ENCODE data around the gene GAS2L3.

The GAS2L3 gene

GRCh38 chr12:100608776-100609175 lies 35.3 kb downstream of the GAS2L3 start:
- no peaks in the 10 kb centered on the region for H3K9me3 ChIP-seq (ENCODE audit: insufficient read depth, low read length)
- H3K79me2 ChIP-seq (ENCODE audit: insufficient read depth, low read length), result no peaks in the 10 kb centered on the region
- TF ChIP-seq CTCF (IDR thresholded peaks at IDR 0.05; ENCODE audit: insufficient read depth, low read length, poor library complexity, severe bottlenecking) (no peak), EZH2phosphoT487 (conservative IDR thresholded peaks at IDR 0.05; ENCODE audit: low read length) (no peak)
- H3K36me3 ChIP-seq (ENCODE audit: low read length), result no peaks in the 10 kb centered on the region
- no peak overlapping the region for H3K4me3 ChIP-seq (ENCODE audit: insufficient read depth, low read length, poor library complexity, severe bottlenecking)
- H3K9me2 ChIP-seq (replicated peaks; ENCODE audit: insufficient read depth, low read length), result no peaks in the 10 kb centered on the region
- H3K27ac ChIP-seq (ENCODE audit: low read depth, low read length), result no peak overlapping the region
- H3K9ac ChIP-seq (ENCODE audit: low read length), result no peak overlapping the region
- H3K4me2 ChIP-seq (ENCODE audit: low read depth, low read length, poor library complexity, severe bottlenecking), result no peak overlapping the region
- no peak overlapping the region for H2AFZ ChIP-seq (ENCODE audit: low read depth, low read length, severe bottlenecking)
- no peaks in the 10 kb centered on the region for H3F3A ChIP-seq (ENCODE audit: insufficient read depth)
- no peaks in the 10 kb centered on the region for H4K20me1 ChIP-seq (ENCODE audit: low read depth, low read length)
- H3K27me3 ChIP-seq (ENCODE audit: low read length), result no peaks in the 10 kb centered on the region

- Histone ChIP-seq H3K4me2 (ENCODE audit: low read depth, low read length, poor library complexity, severe bottlenecking) (no peak overlapping the region), H3F3A (ENCODE audit: insufficient read depth) (no peaks in the 10 kb centered on the region), H3K79me2 (ENCODE audit: insufficient read depth, low read length) (no peaks in the 10 kb centered on the region), H3K9ac (ENCODE audit: low read length) (no peak overlapping the region), H3K27ac (ENCODE audit: low read depth, low read length) (no peak overlapping the region), H3K9me3 (ENCODE audit: insufficient read depth, low read length) (no peaks in the 10 kb centered on the region), H3K9me2 (replicated peaks; ENCODE audit: insufficient read depth, low read length) (no peaks in the 10 kb centered on the region), H4K20me1 (ENCODE audit: low read depth, low read length) (no peaks in the 10 kb centered on the region), H3K36me3 (ENCODE audit: low read length) (no peaks in the 10 kb centered on the region), H2AFZ (ENCODE audit: low read depth, low read length, severe bottlenecking) (no peak overlapping the region), H3K4me3 (ENCODE audit: insufficient read depth, low read length, poor library complexity, severe bottlenecking) (no peak overlapping the region), H3K27me3 (ENCODE audit: low read length) (no peaks in the 10 kb centered on the region)
- no peak for TF ChIP-seq EZH2phosphoT487 (conservative IDR thresholded peaks at IDR 0.05; ENCODE audit: low read length)
Observed at GRCh38 chr12:100610666-100611430, 37.4 kb downstream of the GAS2L3 start.

GRCh38 chr12:100612606-100613005 lies 39.1 kb downstream of the GAS2L3 start:
- H3K9ac ChIP-seq (ENCODE audit: low read length), result no peak overlapping the region
- H3K9me3 ChIP-seq (ENCODE audit: insufficient read depth, low read length), result no peaks in the 10 kb centered on the region
- no peak overlapping the region for H3K27ac ChIP-seq (ENCODE audit: low read depth, low read length)
- H3F3A ChIP-seq (ENCODE audit: insufficient read depth), result no peaks in the 10 kb centered on the region
- TF ChIP-seq CTCF (IDR thresholded peaks at IDR 0.05; ENCODE audit: insufficient read depth, low read length, poor library complexity, severe bottlenecking) (no peak), EZH2phosphoT487 (conservative IDR thresholded peaks at IDR 0.05; ENCODE audit: low read length) (no peak)
- H3K79me2 ChIP-seq (ENCODE audit: insufficient read depth, low read length), result no peaks in the 10 kb centered on the region
- no peak overlapping the region for H2AFZ ChIP-seq (ENCODE audit: low read depth, low read length, severe bottlenecking)
- no peak overlapping the region for H3K4me3 ChIP-seq (ENCODE audit: insufficient read depth, low read length, poor library complexity, severe bottlenecking)
- H3K4me2 ChIP-seq (ENCODE audit: low read depth, low read length, poor library complexity, severe bottlenecking), result no peak overlapping the region
- no peaks in the 10 kb centered on the region for H3K27me3 ChIP-seq (ENCODE audit: low read length)
- H3K36me3 ChIP-seq (ENCODE audit: low read length), result no peaks in the 10 kb centered on the region
- H3K9me2 ChIP-seq (replicated peaks; ENCODE audit: insufficient read depth, low read length), result no peaks in the 10 kb centered on the region
- H4K20me1 ChIP-seq (ENCODE audit: low read depth, low read length), result no peaks in the 10 kb centered on the region

- H3K27ac ChIP-seq (ENCODE audit: low read depth, low read length), result no peak overlapping the region
- H3K9ac ChIP-seq (ENCODE audit: low read length), result no peak overlapping the region
- H3K4me2 ChIP-seq (ENCODE audit: low read depth, low read length, poor library complexity, severe bottlenecking), result no peak overlapping the region
- H2AFZ ChIP-seq (ENCODE audit: low read depth, low read length, severe bottlenecking), result no peak overlapping the region
- no peaks in the 10 kb centered on the region for H3F3A ChIP-seq (ENCODE audit: insufficient read depth)
- H3K79me2 ChIP-seq (ENCODE audit: insufficient read depth, low read length), result no peaks in the 10 kb centered on the region
- TF ChIP-seq EZH2phosphoT487 (conservative IDR thresholded peaks at IDR 0.05; ENCODE audit: low read length) (no peak), CTCF (IDR thresholded peaks at IDR 0.05; ENCODE audit: insufficient read depth, low read length, poor library complexity, severe bottlenecking) (no peak)
- H3K27me3 ChIP-seq (ENCODE audit: low read length), result no peaks in the 10 kb centered on the region
- H3K36me3 ChIP-seq (ENCODE audit: low read length), result no peaks in the 10 kb centered on the region
- no peaks in the 10 kb centered on the region for H3K9me3 ChIP-seq (ENCODE audit: insufficient read depth, low read length)
- no peaks in the 10 kb centered on the region for H4K20me1 ChIP-seq (ENCODE audit: low read depth, low read length)
- no peak overlapping the region for H3K4me3 ChIP-seq (ENCODE audit: insufficient read depth, low read length, poor library complexity, severe bottlenecking)
- no peaks in the 10 kb centered on the region for H3K9me2 ChIP-seq (replicated peaks; ENCODE audit: insufficient read depth, low read length)
Observed at GRCh38 chr12:100624571-100624970, 51.1 kb downstream of the GAS2L3 start.
